NCI-H2107 treated with DMSO at 0.1 percent for 48 hours (cell line): ENCODE data around the gene CALB2.
"Not testable (repeated sequence)": the region's sequence is repeated elsewhere in the genome, so short reads cannot be mapped to it uniquely, and the experiment has no call there.

Source experiments
- DNase-seq: peaks from one replicate; lab custom pipeline; 2025; ENCODE audit not compliant: unreplicated experiment; lab: John Stamatoyannopoulos, UW

Gene CALB2

GRCh38 chr16:71352466-71352865, 6.1 kb upstream of the CALB2 start:
- no peak for DNase-seq

- no peak for DNase-seq
These were observed 5.5 kb upstream of the CALB2 start for GRCh38 chr16:71352963-71353460.

- no peak for DNase-seq
These were observed 4.8 kb upstream of the CALB2 start for GRCh38 chr16:71353736-71354135.

- DNase-seq = no peak
These were observed 4.4 kb upstream of the CALB2 start for GRCh38 chr16:71354156-71354555.

- DNase-seq = no peak
These were observed 2.3 kb upstream of the CALB2 start for GRCh38 chr16:71356051-71356740.

GRCh38 chr16:71356936-71357335, 1.6 kb upstream of the CALB2 start:
- DNase-seq = not testable (repeated sequence)

- no peak for DNase-seq
These were observed 842 bp upstream of the CALB2 start for GRCh38 chr16:71357681-71358080.

GRCh38 chr16:71359431-71359830, 908 bp downstream of the CALB2 start:
- DNase-seq = no peak

- DNase-seq = no peak
These were observed 1.9 kb downstream of the CALB2 start for GRCh38 chr16:71360378-71360777.

GRCh38 chr16:71364133-71364681, 5.7 kb downstream of the CALB2 start:
- peak; percentile 68 for DNase-seq

- no peak for DNase-seq
These were observed 6.5 kb downstream of the CALB2 start for GRCh38 chr16:71365021-71365420.

- DNase-seq = peak; percentile 43
These were observed 8.9 kb downstream of the CALB2 start for GRCh38 chr16:71367241-71367976.

GRCh38 chr16:71368958-71369357, 10.4 kb downstream of the CALB2 start:
- no peak for DNase-seq

- DNase-seq = no peak
These were observed 11.0 kb downstream of the CALB2 start for GRCh38 chr16:71369494-71369893.

- DNase-seq = no peak
These were observed 12.7 kb downstream of the CALB2 start for GRCh38 chr16:71371237-71371636.

- DNase-seq = no peak
These were observed 14.6 kb downstream of the CALB2 start for GRCh38 chr16:71373073-71373472.

- no peak for DNase-seq
These were observed 18.1 kb downstream of the CALB2 start for GRCh38 chr16:71376465-71377157.

GRCh38 chr16:71379711-71380110, 21.2 kb downstream of the CALB2 start:
- DNase-seq = no peak

GRCh38 chr16:71380831-71381230, 22.3 kb downstream of the CALB2 start:
- DNase-seq = no peak

GRCh38 chr16:71383054-71383773, 24.7 kb downstream of the CALB2 start:
- DNase-seq = no peak
